GM10248 (cell line): ENCODE data around the gene RBKS.
"Not testable (repeated sequence)": the region's sequence is repeated elsewhere in the genome, so short reads cannot be mapped to it uniquely, and the experiment has no call there.

Experiments used
- CTCF ChIA-PET: fragments of 300-600 bp; sonication (Branson Sonifier 250); formaldehyde crosslinking; extraction: SDS; loops from one replicate; lab custom pipeline; 2021; ENCODE audit warnings: antibody characterized with exemption; lab: Yijun Ruan, JAX
- POLR2A ChIA-PET: fragments of 350-650 bp; sonication (Branson Sonifier 250); formaldehyde crosslinking; extraction: SDS; loops from one replicate; lab custom pipeline; 2020; ENCODE audit warnings: antibody characterized with exemption; lab: Yijun Ruan, JAX
- DNase-seq: peaks from one replicate; pipeline ENCODE4 v3.0.0; 2012; ENCODE audit errors: extremely low spot score
- CTCF ChIP-seq: IDR thresholded peaks from 2 replicates; pipeline ENCODE4 v1.5.1; 2012; ENCODE audit warnings: mild to moderate bottlenecking, low read depth; ENCODE audit errors: extremely low read depth, missing control alignments, control extremely low read depth

The RBKS gene

GRCh38 chr2:27752551-27753237 lies 137.5 kb downstream of the RBKS start:
- DNase-seq = no peak
- POLR2A ChIA-PET = no interaction called here
- TF ChIP-seq CTCF = no peak
- CTCF ChIA-PET = interaction anchor here (0.9 to 1.3 kb wide), 5 partner anchors 30 to 700 kb away, joined by 3 to 5 read pairs (median 3); partner anchors contain the start of gene FOSL2

- TF ChIP-seq CTCF = no peak
- ChIA-PET CTCF (no interaction called here), POLR2A (no interaction called here)
- DNase-seq = no peak
These were observed 138.8 kb downstream of the RBKS start for GRCh38 chr2:27751377-27751776.

GRCh38 chr2:27748803-27749554 lies 141.2 kb downstream of the RBKS start:
- DNase-seq, POLR2A ChIA-PET, CTCF ChIA-PET: not testable (repeated sequence)

- DNase-seq = no peak
- no peak for TF ChIP-seq CTCF
- ChIA-PET POLR2A (no interaction called here), CTCF (no interaction called here)
These were observed 142.3 kb downstream of the RBKS start for GRCh38 chr2:27747827-27748352.

- no peak for DNase-seq
- no peak for TF ChIP-seq CTCF
- POLR2A ChIA-PET = no interaction called here
- CTCF ChIA-PET = no interaction called here
These were observed 143.9 kb downstream of the RBKS start for GRCh38 chr2:27746325-27746724.

- POLR2A ChIA-PET, DNase-seq: not testable (repeated sequence)
- CTCF ChIA-PET = interaction anchor here (2.0 kb wide), 1 partner anchor 15 kb away, joined by 5 read pairs; no protein-coding TSS in a partner anchor
These were observed 144.7 kb downstream of the RBKS start for GRCh38 chr2:27745494-27745893.

- DNase-seq = no peak
- ChIA-PET POLR2A (no interaction called here), CTCF (interaction anchor here (1.9 to 2.3 kb wide), 3 partner anchors 12 to 39 kb away, joined by 7 to 11 read pairs (median 9); no protein-coding TSS in a partner anchor)
- TF ChIP-seq CTCF = no peak
These were observed 147.6 kb downstream of the RBKS start for GRCh38 chr2:27742571-27742970.
